NCI-H2171 (cell line): ENCODE measurements around the gene ICAM3.

ENCODE experiments used
- DNase-seq: peaks from one replicate; lab custom pipeline; 2025; lab: John Stamatoyannopoulos, UW

Gene ICAM3

GRCh38 chr19:10291554-10292205 is 47.7 kb downstream of the ICAM3 start:
- DNase-seq: no peak

- DNase-seq: peak; percentile 35
Observed at GRCh38 chr19:10290876-10291553, 48.4 kb downstream of the ICAM3 start.

GRCh38 chr19:10290357-10290875 is 49.0 kb downstream of the ICAM3 start:
- peak; percentile 4 for DNase-seq

- DNase-seq: peak; percentile 52
Observed at GRCh38 chr19:10289836-10290356, 49.5 kb downstream of the ICAM3 start, which contains the start of gene ICAM5. Gene ICAM5, plus strand, starts transcription at chr19:10289952. Its CDS starts 92 bp downstream, at chr19:10290044.

- DNase-seq: peak; percentile 76
Observed at GRCh38 chr19:10289167-10289835, 50.1 kb downstream of the ICAM3 start.

GRCh38 chr19:10288662-10289166 is 50.7 kb downstream of the ICAM3 start:
- peak; percentile 4 for DNase-seq

- peak; percentile 52 for DNase-seq
Observed at GRCh38 chr19:10286803-10287737, 52.4 kb downstream of the ICAM3 start, which contains the start of gene ICAM4. Gene ICAM4, plus strand, starts transcription at chr19:10286955. Its CDS starts 58 bp downstream, at chr19:10287013.

- no peak for DNase-seq
Observed at GRCh38 chr19:10285393-10285792, 54.0 kb downstream of the ICAM3 start.

GRCh38 chr19:10284960-10285278 is 54.5 kb downstream of the ICAM3 start:
- no peak for DNase-seq

- no peak for DNase-seq
Observed at GRCh38 chr19:10284065-10284959, 55.1 kb downstream of the ICAM3 start.
